Lower leg skin (tissue), 3 donors: Measurements from ENCODE around the gene ANKS4B.

Experiments
- CTCF ChIP-seq, 3 donors: fragments of 450-650 bp; IDR thresholded peaks; one replicate each; pipeline ENCODE4 v1.5.1; 2016; ENCODE audit warnings: antibody characterized with exemption in 3 of 3, mild to moderate bottlenecking in 3 of 3, moderate library complexity in 2 of 3
- POLR2A ChIP-seq, 2 donors: fragments of 450-650 bp; IDR thresholded peaks; one replicate each; pipeline ENCODE4 v1.6.1; 2016 to 2017; ENCODE audit warnings: antibody characterized with exemption in 2 of 2, mild to moderate bottlenecking in 1 of 2, moderate library complexity in 1 of 2

- no peak for TF ChIP-seq CTCF (IDR thresholded peaks at IDR 0.05)
- no peak for TF ChIP-seq POLR2A (IDR thresholded peaks at IDR 0.05)
These were observed 42.9 kb upstream of the ANKS4B start for GRCh38 chr16:21190599-21190998.
